Upper lobe of right lung (tissue), 1 donor: ENCODE measurements around the gene PARD3B. TPM values are rescaled to one million over a fixed set of nuclear protein-coding genes. Genes with fewer than 3 reads are reported as not detected.

ENCODE experiments used
- ATAC-seq: fragments of 200-7000 bp; cut with Tn5 transposase; one replicate; pipeline ENCODE4 v1.9.1; 2020; ENCODE audit warnings: mild to moderate bottlenecking, moderate library complexity
- DNase-seq: peaks from one replicate; pipeline ENCODE4 v3.0.0-alpha.2; 2020
- H3K27ac ChIP-seq: fragments of 200-600 bp; one replicate; pipeline ENCODE4 v1.8.0; 2022
- H3K27me3 ChIP-seq: fragments of 200-600 bp; one replicate; pipeline ENCODE4 v1.8.0; 2022; ENCODE audit warnings: mild to moderate bottlenecking
- H3K36me3 ChIP-seq: fragments of 200-600 bp; one replicate; pipeline ENCODE4 v1.8.0; 2022
- H3K4me1 ChIP-seq: fragments of 200-600 bp; one replicate; pipeline ENCODE4 v1.8.0; 2022
- H3K4me3 ChIP-seq: fragments of 200-600 bp; one replicate; pipeline ENCODE4 v1.8.0; 2022; ENCODE audit warnings: mild to moderate bottlenecking
- H3K9me3 ChIP-seq: fragments of 200-600 bp; one replicate; pipeline ENCODE4 v1.8.0; 2022
- CTCF ChIP-seq: fragments of 200-600 bp; IDR thresholded peaks from one replicate; pipeline ENCODE4 v1.8.0; 2022; ENCODE audit warnings: antibody characterized with exemption
- intact Hi-C: fragments of 100-400 bp; cut with DNase I; formaldehyde crosslinking; loops from one replicate; pipeline ENCODE4 v1.11.0; 2022
- total RNA-seq: library from RNA; stranded (reverse); fragmentation: NEBNext Ultra II Directional; extraction: Animal tissue kit (Norgen Biotek cat#: 25700); gene quantifications from one replicate; pipeline ENCODE4 v1.2.1, GENCODE V29; 2021
- donor health status: DM: no; HTN: yes; CAD: no; lungs with severe emphysema.

Gene PARD3B
- total RNA-seq, 1 donor from 2014 or later = 32.5 TPM

- no peak for DNase-seq
- intact Hi-C loops = no loop called here
- no peaks in the 10 kb centered on the region for H3K9me3 ChIP-seq
Measured at GRCh38 chr2:204715361-204715760, 170.1 kb downstream of the PARD3B start.

GRCh38 chr2:204717591-204717990, 172.3 kb downstream of the PARD3B start:
- Histone ChIP-seq H3K36me3 (no peaks in the 10 kb centered on the region), H3K27me3 (no peaks in the 10 kb centered on the region), H3K9me3 (no peaks in the 10 kb centered on the region), H3K4me3 (no peak overlapping the region), H3K4me1 (no peaks in the 10 kb centered on the region), H3K27ac (no peak overlapping the region)
- TF ChIP-seq CTCF = no peak
- intact Hi-C loops = no loop called here
- DNase-seq (no peak), ATAC-seq (no peak)

More at GRCh38 chr2:204715361-204715760, 170.1 kb downstream of the PARD3B start:
- Histone ChIP-seq H3K27me3 (no peaks in the 10 kb centered on the region), H3K36me3 (no peaks in the 10 kb centered on the region), H3K4me1 (no peaks in the 10 kb centered on the region), H3K4me3 (no peak overlapping the region), H3K27ac (no peak overlapping the region)
- TF ChIP-seq CTCF = no peak
- no peak for ATAC-seq

GRCh38 chr2:204718607-204719006, 173.3 kb downstream of the PARD3B start:
- no peaks in the 10 kb centered on the region for H3K36me3 ChIP-seq
- no peak for DNase-seq
- H3K9me3 ChIP-seq = no peaks in the 10 kb centered on the region
- H3K4me1 ChIP-seq = no peaks in the 10 kb centered on the region
- ATAC-seq = no peak
- TF ChIP-seq CTCF = no peak
- H3K4me3 ChIP-seq = no peak overlapping the region
- intact Hi-C loops = no loop called here
- no peak overlapping the region for H3K27ac ChIP-seq
- no peaks in the 10 kb centered on the region for H3K27me3 ChIP-seq

GRCh38 chr2:204720874-204721273, 175.6 kb downstream of the PARD3B start:
- Histone ChIP-seq H3K4me3 (no peak overlapping the region), H3K36me3 (no peaks in the 10 kb centered on the region), H3K27me3 (no peaks in the 10 kb centered on the region), H3K4me1 (no peaks in the 10 kb centered on the region), H3K9me3 (no peaks in the 10 kb centered on the region), H3K27ac (no peak overlapping the region)
- ATAC-seq = no peak
- intact Hi-C loops = no loop called here
- no peak for DNase-seq
- no peak for TF ChIP-seq CTCF

GRCh38 chr2:204722207-204722606, 176.9 kb downstream of the PARD3B start:
- Histone ChIP-seq H3K27ac (no peak overlapping the region), H3K27me3 (no peaks in the 10 kb centered on the region), H3K36me3 (no peaks in the 10 kb centered on the region), H3K4me3 (no peak overlapping the region), H3K9me3 (no peaks in the 10 kb centered on the region), H3K4me1 (no peaks in the 10 kb centered on the region)
- no peak for ATAC-seq
- intact Hi-C loops = no loop called here
- no peak for TF ChIP-seq CTCF
- DNase-seq = no peak

GRCh38 chr2:204722691-204723090, 177.4 kb downstream of the PARD3B start:
- H3K36me3 ChIP-seq = no peaks in the 10 kb centered on the region
- no peaks in the 10 kb centered on the region for H3K9me3 ChIP-seq
- H3K27me3 ChIP-seq = no peaks in the 10 kb centered on the region
- no peaks in the 10 kb centered on the region for H3K4me1 ChIP-seq
- DNase-seq (no peak), ATAC-seq (no peak)
- no peak for TF ChIP-seq CTCF
- intact Hi-C loops = no loop called here
- no peak overlapping the region for H3K27ac ChIP-seq
- H3K4me3 ChIP-seq = no peak overlapping the region
